Stimulated activated CD4-positive, alpha-beta T cell treated with anti-CD3 and anti-CD28 coated beads, Interleukin-15, amount 100 ng/mL, for 24 hours (primary cell): Measurements from ENCODE around the gene CAPN7.

Source experiments
- DNase-seq: peaks from one replicate; pipeline ENCODE4 v3.0.0-alpha.2; 2020

The CAPN7 gene

GRCh38 chr3:15255215-15255614, 49.2 kb downstream of the CAPN7 start:
- no peak for DNase-seq

GRCh38 chr3:15256861-15257341, 50.9 kb downstream of the CAPN7 start:
- DNase-seq, result no peak

DNA sequence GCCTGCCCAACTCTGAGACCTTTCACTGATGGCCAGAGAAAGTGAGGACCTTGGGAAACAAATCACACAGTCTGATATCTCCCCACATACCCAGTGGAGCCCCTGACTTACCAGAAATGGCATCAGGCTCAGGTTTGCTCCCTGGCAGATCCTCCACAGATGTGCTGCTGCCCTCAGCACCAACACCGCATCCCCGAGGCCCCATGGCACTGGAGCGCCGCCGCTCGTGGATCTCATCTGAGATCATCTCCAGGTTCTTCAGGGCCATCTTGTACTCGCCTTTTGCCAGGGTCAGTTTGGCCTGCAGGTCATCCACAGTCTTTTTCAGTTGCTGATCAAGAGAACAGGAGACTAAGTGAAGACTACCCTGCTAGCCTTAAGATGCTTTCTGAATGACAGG, 52.7 kb downstream of the CAPN7 start:
- DNase-seq, result no peak

- DNase-seq, result no peak
These were observed 54.5 kb downstream of the CAPN7 start for GRCh38 chr3:15260531-15260930.

DNA sequence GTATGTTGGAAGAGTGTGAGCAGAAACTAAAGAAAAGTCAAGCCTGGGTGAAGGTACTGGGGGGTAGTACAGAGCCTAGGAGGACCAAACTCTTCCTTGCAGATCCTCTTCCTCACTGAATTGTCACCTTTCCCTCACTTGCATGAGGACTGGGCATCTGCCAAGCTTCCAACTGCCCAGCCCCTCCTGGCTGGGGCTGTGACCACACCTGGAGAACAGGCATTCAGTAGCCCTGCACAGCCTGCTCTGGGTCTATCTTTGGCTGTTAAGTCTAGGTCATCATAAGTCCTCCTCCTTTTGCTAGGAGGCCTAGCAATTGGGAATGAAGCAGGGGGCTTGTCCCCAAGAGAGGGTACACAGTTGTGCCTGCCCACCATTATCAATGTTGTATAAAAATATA, 55.2 kb downstream of the CAPN7 start:
- no peak for DNase-seq

DNA sequence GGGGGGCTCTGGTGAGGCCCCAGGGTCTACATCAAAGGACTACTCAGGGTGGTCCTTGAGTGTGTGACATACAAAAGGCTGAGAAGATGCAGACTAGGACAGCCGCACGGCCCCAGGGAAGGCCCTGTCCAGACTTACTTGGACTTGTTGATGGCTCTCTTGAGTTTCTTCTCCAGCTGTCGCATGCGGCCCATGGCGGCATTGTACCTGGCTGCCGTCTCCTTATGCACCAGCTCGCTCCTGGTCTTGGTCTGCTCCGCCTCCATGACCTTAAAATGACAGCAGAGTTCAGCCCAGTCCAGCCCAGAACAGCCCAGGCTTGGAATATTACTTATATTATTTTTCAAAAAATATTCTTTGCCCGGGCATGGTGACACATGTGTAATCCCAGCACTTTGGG, 56.0 kb downstream of the CAPN7 start:
- no peak for DNase-seq

DNA sequence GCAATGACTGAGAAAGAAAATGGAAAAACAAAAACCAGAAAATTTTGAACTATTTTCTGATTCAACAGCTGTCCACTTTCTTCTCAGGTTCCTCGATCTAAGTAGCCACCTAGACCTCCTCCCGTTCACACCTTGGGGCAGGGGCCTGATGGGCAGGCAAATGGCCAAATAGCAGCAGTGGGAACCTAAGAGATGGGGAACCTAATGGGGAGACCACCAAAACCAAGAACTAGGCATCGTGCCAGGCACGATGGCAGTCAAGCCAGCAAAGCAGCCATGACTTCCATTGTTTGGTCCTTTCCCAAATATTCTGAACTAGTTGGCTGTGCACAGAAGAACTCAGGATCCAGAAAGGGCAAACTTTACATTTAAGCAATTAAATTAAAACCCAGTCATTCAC, 57.1 kb downstream of the CAPN7 start:
- no peak for DNase-seq

DNA sequence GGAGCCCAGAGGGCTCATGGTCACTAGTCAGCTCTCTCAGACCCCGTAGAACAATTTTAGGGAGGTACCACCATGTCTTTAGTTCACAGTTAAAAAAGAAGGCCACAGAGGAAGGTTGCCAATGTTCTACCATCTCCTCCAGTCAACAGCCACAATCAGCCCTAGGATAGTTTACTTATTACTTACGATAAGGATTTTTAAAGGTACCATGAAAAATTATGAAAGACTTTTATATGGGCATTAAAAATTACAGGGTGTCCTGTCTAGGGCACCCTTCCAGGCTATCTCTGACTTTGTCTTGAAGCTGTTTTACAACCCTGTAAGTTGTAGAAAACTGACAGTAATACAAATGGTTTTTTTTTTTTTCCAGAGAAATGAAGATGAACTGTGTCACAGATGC, 57.9 kb downstream of the CAPN7 start:
- no peak for DNase-seq

DNA sequence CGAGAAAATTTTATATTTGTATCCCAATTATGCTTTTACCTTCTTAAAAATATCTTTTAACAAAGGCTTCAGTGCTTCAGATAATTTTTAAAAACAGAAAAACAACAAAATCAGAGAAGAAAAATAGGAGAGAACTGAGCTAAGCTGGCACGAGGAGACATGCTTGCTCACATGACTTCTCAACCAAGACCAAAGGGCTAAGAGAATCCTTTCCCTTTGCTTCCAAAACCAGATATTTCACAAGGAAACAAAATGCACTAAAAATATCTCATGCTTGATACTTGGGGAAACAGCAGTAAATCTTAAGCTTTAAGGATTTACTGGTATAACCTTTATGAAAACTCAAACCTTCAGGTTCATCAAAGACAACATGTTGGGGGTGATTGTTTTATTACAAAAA, 58.4 kb downstream of the CAPN7 start:
- no peak for DNase-seq

DNA sequence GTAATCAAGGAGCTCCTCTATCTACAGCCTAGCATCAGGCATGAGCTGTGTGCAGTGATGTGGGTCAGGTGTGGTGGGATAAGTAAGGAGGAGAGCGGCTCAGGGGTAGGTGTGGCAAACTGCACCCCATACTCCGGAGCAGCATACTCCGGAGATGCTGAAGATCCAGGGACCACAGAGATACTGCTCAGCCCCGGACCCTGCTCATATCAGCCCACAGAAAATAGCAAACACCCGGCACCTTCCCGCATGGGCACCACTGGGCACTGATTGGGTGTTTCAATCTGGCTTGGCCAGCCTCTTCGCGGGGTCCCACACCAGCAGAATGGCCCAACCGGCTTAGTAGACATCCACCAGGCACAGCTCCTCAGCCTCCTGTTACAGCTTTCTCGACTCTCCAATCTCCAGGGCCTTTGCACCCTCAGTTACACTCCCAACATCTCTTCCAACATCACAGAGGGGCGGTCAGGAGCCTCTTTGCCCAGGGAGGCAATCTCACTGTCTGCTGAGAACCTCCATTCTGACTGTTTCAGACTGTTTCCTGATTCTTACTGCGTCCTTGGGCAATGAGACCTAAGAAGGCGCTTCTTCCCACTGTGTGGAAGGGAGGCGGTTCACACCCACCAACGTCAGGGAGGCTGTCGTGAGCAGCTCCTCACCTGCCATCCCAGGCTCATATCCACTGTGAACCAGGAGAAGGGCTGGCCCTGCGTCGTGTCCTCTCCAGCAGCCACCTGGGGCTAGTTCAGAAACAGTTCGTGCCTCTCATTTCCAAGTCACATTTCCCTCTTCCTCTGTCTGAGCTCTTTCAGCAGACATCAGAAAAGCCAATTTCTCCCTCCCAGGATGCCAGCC, 59.8 kb downstream of the CAPN7 start:
- no peak for DNase-seq

GRCh38 chr3:15266510-15267376, 60.7 kb downstream of the CAPN7 start:
- DNase-seq, result no peak

DNA sequence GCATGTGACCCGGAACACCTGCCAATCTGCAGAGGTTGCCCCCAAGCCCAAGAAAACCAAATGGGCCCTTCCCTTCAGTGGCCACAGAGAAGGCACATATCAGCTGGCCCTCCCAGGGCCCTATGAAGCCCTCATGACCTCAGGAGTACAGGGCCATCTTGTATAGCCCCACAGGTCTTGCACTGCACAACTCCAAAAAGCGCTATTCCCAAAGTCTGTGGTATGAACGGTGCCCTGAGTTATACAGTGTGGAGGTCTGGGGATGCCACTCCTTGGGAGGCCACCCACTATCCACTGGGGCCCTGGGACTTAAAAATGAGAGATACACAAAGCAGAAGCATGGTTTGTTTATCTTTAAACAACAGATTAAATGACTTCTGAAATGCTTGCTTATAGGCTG, 61.5 kb downstream of the CAPN7 start:
- no peak for DNase-seq

DNA sequence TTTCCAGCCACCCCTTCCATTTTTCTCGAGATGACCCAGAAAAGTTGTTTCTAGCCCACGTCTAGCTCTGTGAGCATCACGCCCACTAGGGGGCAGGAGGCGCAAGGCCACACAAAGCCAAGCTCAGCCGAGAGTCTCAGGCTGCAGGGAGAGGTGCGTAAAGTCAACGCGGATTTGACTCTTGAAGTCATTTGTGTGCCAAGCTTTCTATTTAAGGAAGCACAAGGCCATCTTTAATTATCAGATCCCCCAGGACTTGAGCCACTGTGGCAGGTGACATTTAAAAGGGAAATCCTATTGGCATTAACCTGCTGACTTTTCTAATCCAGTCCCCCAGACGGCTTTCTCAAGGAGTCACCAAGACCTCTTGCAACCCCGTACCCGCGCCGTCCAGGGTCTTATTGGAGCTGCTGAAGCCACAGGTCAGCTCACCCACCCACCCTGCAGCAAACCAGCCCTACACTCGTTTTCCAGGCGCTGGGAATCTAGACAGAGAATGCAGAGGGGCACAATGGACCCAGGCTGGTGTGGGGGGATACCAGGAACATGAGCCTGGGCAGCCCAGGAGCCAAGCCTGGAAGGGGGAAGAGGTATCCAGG, 62.1 kb downstream of the CAPN7 start:
- DNase-seq, result peak; percentile 92

DNA sequence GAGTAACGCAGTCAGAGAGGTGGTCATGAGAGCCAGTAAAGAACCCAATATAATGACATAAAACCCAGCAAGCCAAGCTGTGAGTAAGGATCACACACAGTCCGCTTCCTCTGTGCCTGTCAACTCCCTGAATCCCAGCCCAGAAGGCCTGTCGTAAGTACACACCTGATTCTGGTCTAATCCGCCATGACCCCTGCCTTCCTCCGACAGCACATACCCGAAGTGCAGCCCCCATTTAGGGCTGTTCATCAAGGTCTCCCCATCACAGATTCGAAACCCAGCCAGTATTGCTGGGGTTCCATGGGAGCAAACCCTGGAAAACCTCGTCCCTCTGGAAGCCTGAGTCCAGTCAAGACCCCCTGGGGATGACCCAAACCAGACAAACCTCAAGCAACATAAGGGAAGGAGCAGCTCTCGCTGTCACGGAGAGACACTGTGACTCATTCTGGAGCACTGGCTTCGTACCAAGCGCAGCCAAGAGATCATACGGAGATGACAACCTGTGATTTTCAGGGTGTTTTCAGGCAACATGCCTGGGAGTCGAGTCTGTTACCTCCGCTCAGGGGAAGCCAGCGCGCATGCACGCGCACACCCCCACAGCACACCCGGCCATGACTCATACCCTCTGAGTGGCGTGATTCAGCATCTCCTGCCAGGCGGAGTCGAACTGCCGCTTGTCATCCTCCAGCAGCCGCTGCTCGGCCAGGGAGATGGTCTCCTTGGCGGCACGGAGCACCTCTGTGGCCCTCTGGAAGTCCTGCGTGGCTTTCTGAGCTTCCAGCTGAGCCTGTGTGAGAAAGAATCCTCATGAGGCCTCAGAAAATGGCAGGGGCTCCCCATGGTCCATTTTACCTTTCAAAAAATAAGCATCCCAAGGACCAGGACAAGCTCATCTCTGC, 63.3 kb downstream of the CAPN7 start:
- DNase-seq, result peak; percentile 91

DNA sequence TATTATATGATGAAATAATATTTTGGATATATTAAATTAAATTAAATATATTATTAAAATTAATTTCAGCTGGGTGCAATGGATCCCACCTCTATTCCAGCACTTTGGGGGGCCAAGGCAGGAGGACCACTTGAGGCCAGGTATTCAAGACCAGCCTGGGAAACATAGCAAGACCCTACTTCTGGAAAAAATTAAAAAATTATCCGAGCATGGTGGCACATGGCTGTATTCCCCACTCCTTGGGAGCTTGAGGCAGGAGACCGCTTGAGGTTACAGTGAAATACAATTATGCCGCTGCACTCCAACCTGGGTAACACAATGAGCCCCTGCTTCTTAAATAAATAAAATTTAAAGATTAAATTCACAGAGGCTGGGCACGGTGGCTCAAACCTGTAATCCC, 65.0 kb downstream of the CAPN7 start:
- DNase-seq, result no peak

- peak; percentile 74 for DNase-seq
These were observed 65.8 kb downstream of the CAPN7 start for GRCh38 chr3:15271785-15272381.

DNA sequence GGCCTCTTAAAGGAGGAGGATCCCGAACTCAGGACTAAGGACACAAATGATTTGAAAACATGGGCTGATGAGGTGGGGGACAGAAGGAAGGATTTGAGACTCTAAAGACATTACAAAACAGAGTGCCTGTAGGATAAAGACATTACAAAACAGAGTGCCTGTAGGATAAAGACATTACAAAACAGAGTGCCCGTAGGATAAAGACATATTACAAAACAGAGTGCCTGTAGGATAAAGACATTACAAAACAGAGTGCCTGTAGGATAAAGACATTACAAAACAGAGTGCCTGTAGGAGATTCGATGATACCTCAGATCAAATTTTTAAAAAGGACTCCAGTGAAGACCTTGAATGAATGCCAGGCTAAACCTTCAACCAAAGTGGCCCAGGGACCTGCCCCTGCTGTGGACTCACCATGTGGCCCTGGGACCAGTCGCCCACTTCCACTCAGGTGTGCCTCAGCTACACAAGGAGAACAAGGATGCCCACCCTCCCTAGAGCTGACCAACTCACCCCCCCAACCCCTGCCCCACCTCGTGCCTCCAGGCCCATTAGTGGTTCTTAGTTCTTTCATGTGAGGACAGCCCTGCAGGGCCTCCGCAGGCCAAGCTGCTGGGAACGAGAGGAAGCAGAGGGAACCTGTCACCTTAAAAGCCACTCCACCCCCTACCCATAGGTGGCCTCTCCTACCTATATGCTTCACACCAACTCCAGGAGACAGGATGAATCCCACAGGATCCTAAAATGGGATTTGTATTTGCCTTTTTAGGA, 66.6 kb downstream of the CAPN7 start:
- DNase-seq, result no peak

- no peak for DNase-seq
These were observed 67.2 kb downstream of the CAPN7 start for GRCh38 chr3:15273227-15273626.

DNA sequence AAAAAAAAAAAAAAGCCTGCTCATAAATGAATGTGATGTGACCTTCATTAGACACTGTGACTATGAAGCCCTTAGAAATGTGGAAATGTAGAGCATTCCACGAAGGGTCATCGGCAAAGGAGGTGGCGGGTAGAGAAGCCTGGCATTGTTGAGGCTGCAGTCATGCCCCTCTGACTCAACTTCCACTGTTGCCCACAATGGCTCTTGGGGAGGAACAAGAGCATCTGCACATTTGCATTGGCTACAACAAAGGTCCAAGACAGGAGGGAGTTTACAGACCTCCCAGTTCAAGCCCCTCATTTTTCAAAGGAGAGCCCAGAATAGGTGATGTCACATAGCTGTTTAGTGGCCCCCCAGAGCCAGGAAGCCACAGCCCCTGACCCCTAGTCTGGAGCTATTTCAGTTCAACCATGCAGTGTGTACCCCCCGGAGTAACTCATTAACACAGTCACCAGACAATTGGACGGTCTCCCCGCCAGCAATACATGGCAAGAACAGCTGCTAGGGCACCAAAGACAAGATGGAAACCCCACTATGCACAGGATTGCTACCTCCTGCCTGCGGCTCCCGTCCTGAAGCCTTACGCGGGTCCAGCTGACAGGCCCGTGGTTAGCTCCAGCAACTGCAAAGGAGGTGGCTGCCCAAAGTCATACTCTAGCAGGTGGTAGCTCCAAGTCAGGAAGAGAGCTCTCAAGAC, 70.1 kb downstream of the CAPN7 start:
- no peak for DNase-seq

- no peak for DNase-seq
These were observed 71.9 kb downstream of the CAPN7 start for GRCh38 chr3:15277861-15278500.
